GM18526 (cell line): ENCODE data around the gene UBE2D3.

ENCODE experiments used
- POLR2A ChIP-seq: IDR thresholded peaks from 3 replicates; pipeline ENCODE4 v1.6.1; 2011; ENCODE audit not compliant: insufficient read length; ENCODE audit errors: extremely low read depth

UBE2D3 gene

DNA sequence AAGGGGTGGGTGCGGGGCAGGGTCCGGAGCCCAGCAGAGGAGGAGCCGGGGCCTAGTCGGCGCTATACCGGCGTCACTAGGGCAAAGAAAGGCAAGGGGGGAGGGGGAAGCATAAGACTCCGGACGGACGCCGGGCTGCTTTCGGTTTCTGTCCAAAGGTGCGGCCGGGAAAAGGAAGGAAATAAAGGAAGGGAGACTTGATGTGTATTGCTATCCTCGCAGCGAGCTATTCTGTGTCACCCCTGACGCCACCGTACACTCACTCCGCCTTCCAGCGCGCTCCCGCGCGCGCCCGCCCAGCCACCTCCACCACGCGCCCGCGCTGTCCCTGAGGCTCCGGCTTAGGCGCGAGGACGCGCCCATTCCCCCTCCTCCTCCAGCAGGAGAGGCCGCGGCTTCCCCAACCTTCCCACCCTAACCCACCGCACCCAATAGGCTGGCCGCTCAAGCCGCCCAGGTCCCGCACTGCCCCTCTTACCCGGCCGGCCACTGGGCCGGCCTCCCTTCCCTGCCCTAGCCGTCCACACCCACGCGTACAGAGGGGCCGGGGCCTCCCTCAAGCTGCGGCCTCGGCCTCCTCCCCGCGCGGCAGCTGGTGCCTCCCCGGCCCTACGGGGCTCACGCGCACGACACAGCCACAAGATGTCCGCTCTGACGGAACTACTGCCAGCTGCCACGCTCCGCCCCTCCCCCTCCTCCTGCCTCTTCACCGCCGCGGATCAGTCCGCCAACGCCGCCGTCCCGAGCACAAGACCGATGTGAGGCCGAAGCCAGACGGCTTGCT lies at the start of gene UBE2D3:
Gene UBE2D3 (minus strand): TSS at position 662 of the 784 bp plus-strand sequence. CDS start 1,043 bp downstream, outside the sequence.
- peak; percentile 90 for TF ChIP-seq POLR2A

DNA sequence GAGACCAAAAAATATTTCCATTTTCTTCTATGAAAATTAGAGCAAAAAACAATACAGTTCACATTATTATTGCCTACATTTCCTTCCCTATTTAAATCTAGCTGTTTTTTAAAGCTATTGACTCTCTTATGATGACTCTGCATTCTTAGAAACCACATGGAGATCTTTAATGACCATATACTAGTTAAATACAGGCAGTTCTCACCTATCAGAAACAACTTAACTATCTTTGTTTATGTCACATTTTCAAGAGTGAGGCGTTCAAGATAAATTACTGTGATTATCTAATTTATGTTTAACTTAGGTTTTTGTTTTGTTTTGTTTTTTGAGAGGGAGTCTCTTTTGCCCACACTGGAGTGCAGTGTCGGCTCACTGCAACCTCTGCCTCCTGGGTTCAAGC lies 44.4 kb upstream of the UBE2D3 start:
- no peak for TF ChIP-seq POLR2A

DNA sequence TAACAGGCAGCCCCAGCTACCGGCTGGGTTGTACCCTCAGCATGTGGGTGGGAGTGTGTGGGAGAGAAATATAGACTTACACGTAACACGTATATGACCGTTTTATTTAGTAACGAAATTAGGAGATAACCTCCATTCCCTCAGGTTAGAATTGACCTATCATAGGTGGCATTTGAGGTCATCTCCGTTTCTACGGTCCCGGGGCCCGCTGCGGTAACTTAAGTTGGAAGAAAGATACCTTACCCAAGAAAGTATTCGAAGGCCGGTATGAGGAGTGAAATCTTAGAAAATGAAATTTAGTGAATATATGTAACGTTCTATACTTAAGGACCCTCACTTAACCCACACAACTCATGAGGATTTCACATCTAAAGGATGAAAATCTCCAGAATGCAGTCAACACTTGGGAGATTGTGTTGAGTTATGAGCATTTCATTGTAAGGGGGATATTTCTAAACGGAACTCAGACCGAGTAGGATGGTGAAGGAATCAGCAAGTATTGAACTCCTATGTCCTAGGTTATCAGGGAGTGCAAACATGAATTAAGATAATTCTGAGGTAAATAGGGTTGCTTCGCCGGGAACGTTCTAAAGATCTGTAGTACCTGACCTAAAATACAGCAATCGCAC lies 42.3 kb upstream of the UBE2D3 start:
- TF ChIP-seq POLR2A, result no peak

DNA sequence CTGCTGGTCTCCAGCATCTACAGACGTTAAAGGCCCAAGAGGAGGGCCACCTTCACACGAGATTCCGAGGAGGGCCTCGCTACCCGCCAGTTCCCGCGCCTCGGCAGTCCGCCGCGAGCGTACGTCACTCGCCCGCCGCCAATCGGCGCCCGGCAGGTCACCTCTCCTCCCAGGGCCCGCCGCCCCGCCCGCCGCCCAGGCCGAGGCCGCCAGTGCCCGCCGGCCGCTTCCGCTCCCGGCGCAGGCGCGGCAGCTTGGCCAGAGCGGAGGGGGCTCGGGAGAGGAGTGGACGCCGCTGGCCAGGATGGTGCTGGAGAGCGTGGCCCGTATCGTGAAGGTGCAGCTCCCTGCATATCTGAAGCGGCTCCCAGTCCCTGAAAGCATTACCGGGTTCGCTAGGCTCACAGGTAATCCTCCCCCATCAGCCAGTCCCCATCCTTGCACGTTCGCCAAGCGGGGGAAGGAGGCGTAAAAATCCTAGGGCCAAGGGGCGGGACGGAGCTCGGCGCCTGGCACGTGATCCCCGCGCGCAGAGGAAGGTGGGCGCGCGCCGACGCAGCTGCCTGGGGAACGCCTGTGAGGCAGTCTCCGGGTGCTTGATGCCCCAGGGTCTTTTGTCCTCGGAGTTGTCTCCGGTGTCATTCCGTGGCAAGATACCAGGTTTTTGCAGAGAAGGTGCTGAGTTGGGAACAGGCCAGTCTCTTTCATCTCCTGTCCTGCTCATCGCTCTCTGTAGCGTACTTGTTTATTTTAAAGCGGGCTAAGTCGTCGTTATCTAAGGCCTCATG lies 41.6 kb upstream of the UBE2D3 start, which contains the start of gene CISD2:
Gene CISD2 (plus strand): TSS at position 212 of the 788 bp plus-strand sequence. CDS start 93 bp downstream, at position 305.
- peak; percentile 95 for TF ChIP-seq POLR2A

DNA sequence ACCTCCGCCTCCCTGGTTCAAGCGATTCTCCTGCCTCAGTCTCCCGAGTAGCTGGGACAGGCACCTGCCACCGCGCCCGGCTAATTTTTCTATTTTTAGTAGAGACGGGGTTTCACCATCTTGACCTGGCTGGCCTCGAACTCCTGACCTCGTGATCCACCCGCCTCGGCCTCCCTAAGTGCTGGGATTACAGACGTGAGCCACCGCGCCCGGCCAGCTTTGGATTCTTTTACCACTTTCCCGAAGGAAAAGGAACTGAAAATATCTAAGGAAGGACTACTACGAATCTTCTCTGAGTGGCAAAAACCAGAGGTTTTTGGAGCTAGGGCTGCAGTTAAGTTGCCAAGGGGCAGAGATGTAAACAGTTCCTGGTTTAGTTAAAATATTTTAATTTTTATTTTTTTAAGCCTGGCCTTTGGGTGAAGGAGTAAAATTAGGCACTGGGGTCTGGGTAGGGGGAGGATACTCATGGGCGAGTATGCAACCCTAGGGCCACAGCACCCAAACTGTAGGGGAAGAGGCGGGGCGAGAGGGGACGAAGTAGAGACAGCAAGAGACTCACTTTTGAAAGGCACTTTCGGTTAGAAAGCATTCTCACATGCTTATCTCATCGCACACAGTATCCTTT lies 40.9 kb upstream of the UBE2D3 start:
- TF ChIP-seq POLR2A, result no peak

DNA sequence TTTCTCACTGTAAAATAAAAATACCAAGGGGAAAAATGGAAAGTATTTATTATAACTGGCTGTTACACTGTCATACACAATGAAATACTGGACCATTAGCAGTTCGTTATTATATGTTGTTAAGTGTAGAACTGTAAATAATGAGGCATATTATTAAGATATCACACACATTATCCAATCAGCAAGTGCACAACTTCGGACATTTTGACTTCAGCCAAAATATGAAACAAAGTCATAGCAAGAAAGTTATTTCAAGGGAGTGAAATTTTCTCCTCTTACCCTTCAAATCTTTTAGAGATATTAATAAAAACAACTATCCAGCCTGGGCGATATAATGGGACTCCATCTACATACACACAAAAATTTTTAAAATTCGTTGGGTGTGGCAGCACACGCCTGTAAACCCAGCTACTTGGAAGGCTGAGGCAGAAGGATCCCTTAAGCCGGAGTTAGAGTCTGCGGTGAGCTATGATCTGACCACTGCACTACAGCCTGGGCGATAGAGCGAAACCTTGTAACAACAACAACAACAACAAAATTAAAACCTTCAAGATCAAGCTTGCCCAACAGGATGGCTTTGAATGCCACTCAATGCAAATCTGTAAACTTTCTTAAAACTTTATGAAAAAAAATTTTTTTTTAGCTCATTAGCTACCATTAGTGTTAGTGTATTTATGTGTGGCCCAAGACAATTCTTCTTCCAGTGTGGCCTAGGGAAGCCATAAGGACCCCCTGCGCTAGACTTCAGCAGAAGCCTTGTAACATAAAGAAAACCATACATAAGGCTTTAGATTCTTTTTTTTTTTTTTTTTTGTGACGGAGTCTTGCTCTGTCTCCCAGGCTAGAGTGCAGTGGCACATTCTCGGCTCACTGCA lies 40.2 kb upstream of the UBE2D3 start:
- no peak for TF ChIP-seq POLR2A

DNA sequence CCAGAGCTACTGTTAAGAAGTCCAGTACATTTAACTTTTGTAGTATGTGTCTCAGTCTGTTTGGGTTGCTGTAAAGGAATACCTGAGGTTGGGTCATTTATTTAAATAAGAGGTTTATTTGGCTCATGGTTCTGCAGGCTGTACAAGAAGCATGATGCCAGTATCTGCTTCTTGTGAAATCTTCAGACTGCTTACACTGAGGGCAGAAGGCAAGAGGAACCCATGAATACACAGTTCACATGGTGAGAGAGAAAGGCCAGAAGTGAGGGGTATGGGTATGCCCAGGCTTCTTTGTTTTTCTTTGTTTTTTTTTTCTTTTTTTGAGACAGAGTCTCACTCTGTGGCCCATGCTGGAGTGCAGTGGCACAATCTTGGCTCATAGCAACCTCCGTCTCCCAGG lies 35.4 kb upstream of the UBE2D3 start:
- no peak for TF ChIP-seq POLR2A

DNA sequence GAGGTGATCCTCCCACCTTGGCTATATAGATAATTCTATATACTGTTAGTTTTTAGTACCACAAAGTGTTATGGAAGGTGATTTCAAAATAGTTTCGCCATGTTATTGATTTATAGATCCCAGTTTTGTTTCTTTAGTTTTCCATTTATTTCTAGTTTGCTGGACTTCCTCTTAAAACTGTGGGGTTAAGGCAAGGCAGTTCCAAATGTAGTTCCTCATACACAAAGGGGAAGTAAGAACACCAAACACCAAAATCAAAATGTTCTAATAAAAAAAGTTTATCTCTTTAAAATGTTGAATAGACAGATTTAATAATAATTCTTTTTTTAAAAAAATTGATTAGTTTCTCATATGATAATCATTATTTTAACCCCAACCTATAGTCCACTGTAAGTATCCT lies 34.7 kb upstream of the UBE2D3 start:
- no peak for TF ChIP-seq POLR2A

DNA sequence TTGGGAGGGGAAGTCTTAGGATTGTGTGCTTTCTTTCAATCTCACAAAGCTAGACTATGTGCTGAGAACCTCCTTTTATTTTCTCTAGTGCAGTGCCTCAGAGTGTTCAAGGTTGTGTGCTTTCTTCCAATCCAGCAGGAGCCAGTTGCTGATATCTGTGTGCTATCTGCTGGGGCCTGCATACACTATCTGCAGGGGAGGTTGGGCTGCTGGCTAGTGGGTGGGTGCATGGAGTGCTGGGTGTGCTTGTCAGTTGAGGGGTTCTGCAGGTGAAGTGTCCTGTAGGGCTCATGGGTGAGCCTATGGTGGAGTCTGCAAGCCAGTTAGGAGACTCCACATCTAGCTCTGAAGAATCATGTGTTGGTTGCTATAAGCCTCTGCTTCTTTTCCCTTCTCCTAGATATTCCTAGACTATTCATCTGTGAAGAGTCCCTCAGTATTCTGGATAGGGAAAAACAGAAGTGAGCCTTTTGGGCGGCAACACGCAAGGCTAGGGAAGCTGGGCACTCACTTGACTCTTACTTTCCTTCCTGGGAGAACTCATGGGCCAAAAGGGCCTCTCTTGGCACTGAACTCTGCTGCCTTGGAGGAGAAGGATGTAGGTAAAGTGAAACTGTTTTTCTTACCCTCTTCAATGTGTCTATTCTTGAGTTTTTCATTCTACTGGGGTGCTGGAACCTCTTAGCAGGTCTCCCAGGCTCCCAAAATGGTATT lies 33.4 kb upstream of the UBE2D3 start:
- no peak for TF ChIP-seq POLR2A

DNA sequence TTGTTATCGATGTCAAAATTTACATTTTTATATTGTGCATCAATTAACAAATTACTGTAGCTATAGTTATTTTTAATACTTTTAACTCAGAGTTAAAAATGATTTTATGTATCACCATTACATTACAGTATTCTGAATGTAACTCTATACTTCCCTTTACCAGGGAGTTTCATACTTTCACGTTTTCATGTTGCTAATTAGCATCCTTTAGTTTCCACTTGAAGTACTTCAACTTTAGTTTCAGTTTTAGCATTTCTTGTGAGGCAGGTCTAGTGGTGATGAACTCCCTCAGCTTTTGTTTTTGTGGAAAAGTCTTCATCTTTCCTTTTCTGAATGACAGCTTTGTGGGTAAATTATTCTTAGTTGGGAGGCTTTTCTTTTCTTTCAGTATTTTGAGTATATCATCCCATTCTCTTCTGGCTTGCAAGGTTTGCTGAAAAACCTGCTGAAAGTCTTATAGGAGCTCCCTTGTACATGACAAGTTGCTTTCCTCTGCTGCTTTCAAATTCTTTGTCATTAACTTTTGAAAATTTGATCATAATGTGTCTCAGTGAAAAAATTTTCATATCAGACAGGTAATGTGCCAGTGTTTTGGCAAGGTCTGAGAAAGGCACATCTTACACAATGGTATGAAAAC lies 31.6 kb upstream of the UBE2D3 start:
- TF ChIP-seq POLR2A, result no peak

DNA sequence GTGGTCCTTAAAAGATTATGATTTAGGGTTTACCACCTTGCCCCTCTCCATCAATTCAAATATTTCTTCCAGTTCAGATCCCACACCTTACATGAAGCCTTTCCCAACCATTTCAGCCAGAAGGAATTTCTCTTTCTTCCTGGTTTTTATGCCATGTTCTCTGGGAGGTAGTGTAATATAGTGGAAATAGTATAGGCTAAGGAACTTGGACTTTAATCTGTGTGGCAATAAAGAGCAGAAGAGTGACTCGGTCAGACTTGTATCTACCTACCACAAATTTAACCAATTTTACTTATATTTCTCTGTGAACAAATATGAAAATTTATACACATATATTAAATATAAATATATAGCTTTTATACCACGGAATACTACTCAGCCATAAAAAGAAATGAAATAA lies 23.0 kb upstream of the UBE2D3 start:
- TF ChIP-seq POLR2A, result no peak

DNA sequence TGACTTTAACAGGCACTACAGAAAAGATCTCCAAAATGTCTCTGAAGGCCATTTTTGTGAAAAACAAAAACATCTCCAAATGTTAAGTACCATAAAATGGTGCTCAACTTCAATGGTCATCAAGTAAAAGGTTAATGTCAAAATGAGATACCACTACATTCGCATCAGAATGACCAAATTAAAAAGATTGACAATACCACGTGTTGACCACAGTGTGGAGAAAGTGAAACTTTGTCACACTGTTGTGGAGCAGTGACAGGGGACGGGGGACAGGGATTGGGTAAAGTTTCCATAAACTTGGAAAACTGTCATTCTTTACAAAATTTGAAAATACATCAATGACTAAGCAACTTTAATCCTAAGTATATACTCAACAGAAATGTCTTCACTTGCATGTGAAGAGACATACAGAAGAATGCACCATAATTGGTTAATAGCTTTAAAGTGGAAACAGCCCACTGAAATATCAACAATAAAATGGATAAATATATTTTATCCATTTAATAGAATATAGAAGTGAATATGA lies 22.3 kb upstream of the UBE2D3 start:
- no peak for TF ChIP-seq POLR2A

DNA sequence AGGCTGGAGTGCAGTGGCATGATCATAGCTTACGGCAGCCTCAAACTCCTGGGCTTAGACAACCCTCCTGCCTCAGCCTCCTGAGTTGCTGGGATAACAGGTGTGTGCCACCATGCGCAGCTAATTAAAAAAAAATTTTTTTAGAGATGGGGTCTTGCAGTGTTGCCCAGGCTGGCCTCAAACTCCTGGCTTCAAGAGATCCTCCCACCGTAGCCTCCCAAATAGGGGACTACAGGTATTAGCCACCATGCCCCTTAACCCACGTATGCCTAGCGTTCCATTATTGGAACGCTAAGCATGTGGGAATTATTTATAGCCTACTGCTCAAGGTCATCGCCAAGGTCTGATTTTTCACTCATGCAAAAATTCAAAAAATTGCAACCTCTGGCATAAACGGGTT lies 20.3 kb upstream of the UBE2D3 start:
- TF ChIP-seq POLR2A, result no peak
